Thoracic aorta (tissue), 2 donors: ENCODE data around the gene DEGS1. TPM values are rescaled to one million over a fixed set of nuclear protein-coding genes. Genes with fewer than 3 reads are reported as not detected.

ENCODE experiments used
- ATAC-seq: fragments of 150-250 bp; one replicate; pipeline ENCODE4 v1.8.0; 2017; ENCODE audit warnings: low read depth; ENCODE audit not compliant: insufficient number of reproducible peaks, low FRiP score
- DNase-seq: peaks from one replicate; pipeline ENCODE4 v3.0.0-alpha.2; 2020; ENCODE audit warnings: low spot score
- H3K27ac ChIP-seq, 2 donors: fragments of 200-600 bp; sonication (generic); 1 replicate in 1 of 2; 2 replicates in 1 of 2; pipeline ENCODE4 v1.5.1; 2016; ENCODE audit warnings: mild to moderate bottlenecking in 2 of 2, moderate library complexity in 2 of 2
- H3K27me3 ChIP-seq: fragments of 200-600 bp; sonication (generic); replicated peaks from 2 replicates; pipeline ENCODE4 v1.6.0; 2016; ENCODE audit warnings: mild to moderate bottlenecking; ENCODE audit not compliant: insufficient read depth
- H3K36me3 ChIP-seq: fragments of 200-600 bp; sonication (generic); one replicate; pipeline ENCODE4 v1.5.1; 2016
- H3K4me1 ChIP-seq, 2 donors: fragments of 200-600 bp; sonication (generic); 1 replicate in 1 of 2; 2 replicates in 1 of 2; pipeline versions ENCODE4 v1.5.1 to v1.6.0; 2016; ENCODE audit warnings: low read depth in 2 of 2, mild to moderate bottlenecking in 1 of 2; ENCODE audit not compliant: control insufficient read depth in 1 of 2
- H3K4me3 ChIP-seq: fragments of 200-600 bp; sonication (generic); 2 replicates; pipeline ENCODE4 v1.5.1; 2016; ENCODE audit warnings: mild to moderate bottlenecking
- H3K9me3 ChIP-seq: fragments of 200-600 bp; sonication (generic); 2 replicates; pipeline ENCODE4 v1.5.1; 2016
- total RNA-seq, 2 donors: library from RNA; depleted of rRNA; stranded (reverse); fragments of >200 nt; gene quantifications; one replicate each; pipeline versions ENCODE4 v1.1.0 to v1.2.3, GENCODE V29; 2016
- TF ChIP-seq, protein P1 (sequence below): fragments of 200-600 bp; sonication (generic); IDR thresholded peaks from one replicate; pipeline ENCODE4 v1.5.1; 2019; ENCODE audit warnings: antibody characterized with exemption

DEGS1 gene
- total RNA-seq, 2 donors from 2014 or later = 104 to 111 TPM

DNA sequence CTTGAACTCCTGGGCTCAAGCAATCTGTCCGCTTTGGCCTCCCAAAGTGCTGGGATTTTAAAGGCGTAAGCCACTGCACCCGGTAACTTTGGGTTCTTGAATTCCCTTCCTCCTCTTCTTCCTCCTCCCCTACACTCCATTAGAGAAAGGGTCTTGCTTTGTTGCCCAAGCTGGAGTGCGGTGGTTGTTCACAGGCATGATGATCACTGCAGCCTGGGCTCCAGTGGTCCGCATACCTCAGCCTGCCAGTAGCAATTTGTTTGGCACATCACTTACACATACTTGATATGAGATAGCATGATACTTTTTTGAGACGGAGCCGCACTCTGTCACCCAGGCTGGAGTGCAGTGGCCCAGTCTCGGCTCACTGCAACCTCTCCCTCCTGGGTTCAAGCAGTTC is 2.2 kb downstream of the DEGS1 start:
- H3K27ac ChIP-seq = no peak overlapping the region
- H3K4me1 ChIP-seq = peaks cover 25 to 35% of the 10 kb centered on the region in 2 donors
- no peaks in the 10 kb centered on the region for H3K27me3 ChIP-seq
- TF ChIP-seq, protein P1, sequence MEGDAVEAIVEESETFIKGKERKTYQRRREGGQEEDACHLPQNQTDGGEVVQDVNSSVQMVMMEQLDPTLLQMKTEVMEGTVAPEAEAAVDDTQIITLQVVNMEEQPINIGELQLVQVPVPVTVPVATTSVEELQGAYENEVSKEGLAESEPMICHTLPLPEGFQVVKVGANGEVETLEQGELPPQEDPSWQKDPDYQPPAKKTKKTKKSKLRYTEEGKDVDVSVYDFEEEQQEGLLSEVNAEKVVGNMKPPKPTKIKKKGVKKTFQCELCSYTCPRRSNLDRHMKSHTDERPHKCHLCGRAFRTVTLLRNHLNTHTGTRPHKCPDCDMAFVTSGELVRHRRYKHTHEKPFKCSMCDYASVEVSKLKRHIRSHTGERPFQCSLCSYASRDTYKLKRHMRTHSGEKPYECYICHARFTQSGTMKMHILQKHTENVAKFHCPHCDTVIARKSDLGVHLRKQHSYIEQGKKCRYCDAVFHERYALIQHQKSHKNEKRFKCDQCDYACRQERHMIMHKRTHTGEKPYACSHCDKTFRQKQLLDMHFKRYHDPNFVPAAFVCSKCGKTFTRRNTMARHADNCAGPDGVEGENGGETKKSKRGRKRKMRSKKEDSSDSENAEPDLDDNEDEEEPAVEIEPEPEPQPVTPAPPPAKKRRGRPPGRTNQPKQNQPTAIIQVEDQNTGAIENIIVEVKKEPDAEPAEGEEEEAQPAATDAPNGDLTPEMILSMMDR = no peak
- ATAC-seq (no peak), DNase-seq (no peak)
- no peak overlapping the region for H3K4me3 ChIP-seq
- H3K9me3 ChIP-seq = no peaks in the 10 kb centered on the region
- no peaks in the 10 kb centered on the region for H3K36me3 ChIP-seq

DNA sequence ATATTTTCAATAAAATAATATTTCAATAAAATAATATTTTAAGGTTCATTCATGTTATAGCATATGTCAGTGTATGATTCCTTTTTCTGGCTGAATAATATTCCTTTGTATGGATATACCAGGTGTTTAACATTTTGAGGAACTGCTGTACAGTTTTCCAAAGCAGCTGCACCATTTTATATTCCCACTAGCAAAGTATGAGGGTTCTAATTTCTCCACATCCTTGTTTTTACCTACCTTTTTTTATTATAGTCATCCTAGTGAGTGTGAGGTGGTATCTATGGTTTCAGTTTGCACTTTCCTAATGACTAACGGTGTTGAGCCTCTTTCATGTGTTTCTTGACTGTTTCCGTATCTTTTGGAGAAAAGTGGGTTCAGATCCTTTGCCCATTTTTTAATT is 5.2 kb downstream of the DEGS1 start:
- no peak overlapping the region for H3K27ac ChIP-seq
- TF ChIP-seq, protein P1 = no peak
- H3K36me3 ChIP-seq = peaks cover 17% of the 10 kb centered on the region
- H3K4me1 ChIP-seq = peaks cover 19 to 28% of the 10 kb centered on the region in 2 donors
- no peak overlapping the region for H3K4me3 ChIP-seq
- DNase-seq = no peak
- H3K9me3 ChIP-seq = no peaks in the 10 kb centered on the region
- no peaks in the 10 kb centered on the region for H3K27me3 ChIP-seq
- no peak for ATAC-seq

- peaks cover 15 to 26% of the 10 kb centered on the region in 2 donors for H3K4me1 ChIP-seq
- TF ChIP-seq, protein P1 = no peak
- DNase-seq (no peak), ATAC-seq (no peak)
- H3K4me3 ChIP-seq = no peak overlapping the region
- H3K36me3 ChIP-seq = peaks cover 17% of the 10 kb centered on the region
- H3K27ac ChIP-seq = no peak overlapping the region
- H3K27me3 ChIP-seq = no peaks in the 10 kb centered on the region
- H3K9me3 ChIP-seq = no peaks in the 10 kb centered on the region
These were observed 6.5 kb downstream of the DEGS1 start for GRCh38 chr1:224189561-224189960.

DNA sequence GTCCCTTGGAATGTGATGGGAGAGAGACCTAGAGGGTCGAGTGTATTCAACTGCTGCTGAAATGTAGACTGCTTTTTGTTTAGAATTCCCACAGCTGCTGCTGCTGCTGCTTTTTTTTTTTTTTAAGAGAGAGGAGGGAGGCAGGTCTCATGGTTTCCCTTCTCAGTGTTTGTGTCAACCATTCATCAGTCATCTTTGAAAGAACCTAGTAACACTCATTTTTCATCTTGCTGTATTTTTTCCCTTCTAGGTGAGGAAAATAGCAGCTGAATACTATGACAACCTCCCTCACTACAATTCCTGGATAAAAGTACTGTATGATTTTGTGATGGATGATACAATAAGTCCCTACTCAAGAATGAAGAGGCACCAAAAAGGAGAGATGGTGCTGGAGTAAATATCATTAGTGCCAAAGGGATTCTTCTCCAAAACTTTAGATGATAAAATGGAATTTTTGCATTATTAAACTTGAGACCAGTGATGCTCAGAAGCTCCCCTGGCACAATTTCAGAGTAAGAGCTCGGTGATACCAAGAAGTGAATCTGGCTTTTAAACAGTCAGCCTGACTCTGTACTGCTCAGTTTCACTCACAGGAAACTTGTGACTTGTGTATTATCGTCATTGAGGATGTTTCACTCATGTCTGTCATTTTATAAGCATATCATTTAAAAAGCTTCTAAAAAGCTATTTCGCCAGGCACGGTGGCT is 9.2 kb downstream of the DEGS1 start:
- ATAC-seq = no peak
- TF ChIP-seq, protein P1 = no peak
- DNase-seq = no peak
- no peak overlapping the region for H3K4me3 ChIP-seq
- H3K36me3 ChIP-seq = peaks cover 17% of the 10 kb centered on the region
- no peaks in the 10 kb centered on the region for H3K9me3 ChIP-seq
- no peaks in the 10 kb centered on the region for H3K27me3 ChIP-seq
- no peaks in the 10 kb centered on the region for H3K4me1 ChIP-seq
- no peak overlapping the region for H3K27ac ChIP-seq

GRCh38 chr1:224193319-224193966 is 10.4 kb downstream of the DEGS1 start:
- H3K4me3 ChIP-seq = no peak overlapping the region
- H3K4me1 ChIP-seq = no peaks in the 10 kb centered on the region
- no peak overlapping the region for H3K27ac ChIP-seq
- H3K36me3 ChIP-seq = peaks cover 17% of the 10 kb centered on the region
- no peaks in the 10 kb centered on the region for H3K27me3 ChIP-seq
- TF ChIP-seq, protein P1 = no peak
- DNase-seq (no peak), ATAC-seq (no peak)
- H3K9me3 ChIP-seq = no peaks in the 10 kb centered on the region
